HepG2 (cell line): ENCODE measurements around the gene RBBP8NL. TPM values are rescaled to one million over a fixed set of nuclear protein-coding genes. Genes with fewer than 3 reads are reported as not detected.

Source experiments
- ARID2 ChIP-seq: sonication (generic); formaldehyde crosslinking; IDR thresholded peaks from 2 replicates; pipeline ENCODE4 v1.8.1; 2022; ENCODE audit warnings: mild to moderate bottlenecking, missing genetic modification reagents, borderline replicate concordance
- BATF2 ChIP-seq: sonication (generic); formaldehyde crosslinking; IDR thresholded peaks from 2 replicates; pipeline ENCODE4 v1.8.0; 2022; ENCODE audit warnings: mild to moderate bottlenecking, missing genetic modification reagents, moderate library complexity
- HNRNPUL1 ChIP-seq: fragments of 200-400 bp; formaldehyde crosslinking; IDR thresholded peaks from 2 replicates; pipeline ENCODE4 v1.6.1; 2017; ENCODE audit warnings: low read depth, mild to moderate bottlenecking, low read length, moderate library complexity
- KLF15 ChIP-seq: sonication (generic); formaldehyde crosslinking; IDR thresholded peaks from 2 replicates; pipeline ENCODE4 v1.8.1; 2023; ENCODE audit warnings: borderline replicate concordance, mild to moderate bottlenecking, inconsistent platforms, missing genetic modification reagents, mixed read lengths
- MZF1 ChIP-seq: sonication (generic); formaldehyde crosslinking; IDR thresholded peaks from 2 replicates; pipeline ENCODE4 v1.8.1; 2023; ENCODE audit warnings: mild to moderate bottlenecking, missing genetic modification reagents, borderline replicate concordance
- NCOA2 ChIP-seq: sonication (generic); formaldehyde crosslinking; IDR thresholded peaks from 2 replicates; pipeline ENCODE4 v1.8.0; 2022; ENCODE audit warnings: inconsistent platforms
- PHB2 ChIP-seq: fragments of 450-650 bp; IDR thresholded peaks from 2 replicates; pipeline ENCODE4 v1.6.1; 2018; ENCODE audit not compliant: partially characterized antibody
- RARA ChIP-seq: IDR thresholded peaks from 2 replicates; pipeline ENCODE4 v1.6.1; 2016; ENCODE audit warnings: missing genetic modification reagents, missing compliant biosample characterization
- SAP130 ChIP-seq: IDR thresholded peaks from 2 replicates; pipeline ENCODE4 v1.6.1; 2016; ENCODE audit warnings: low read depth
- SRSF9 ChIP-seq: fragments of 200-400 bp; formaldehyde crosslinking; IDR thresholded peaks from 2 replicates; pipeline ENCODE4 v1.6.1; 2018; ENCODE audit warnings: borderline replicate concordance, mild to moderate bottlenecking, low read depth, low read length; ENCODE audit not compliant: insufficient read depth, poor library complexity, severe bottlenecking
- STAT5B ChIP-seq: sonication (generic); formaldehyde crosslinking; IDR thresholded peaks from 2 replicates; pipeline ENCODE4 v1.4.0; 2020; ENCODE audit warnings: missing genetic modification reagents
- THAP9 ChIP-seq: sonication (generic); formaldehyde crosslinking; IDR thresholded peaks from 2 replicates; pipeline ENCODE4; 2020; ENCODE audit warnings: missing genetic modification reagents, mild to moderate bottlenecking, borderline replicate concordance
- ZFYVE20 ChIP-seq: sonication (generic); formaldehyde crosslinking; IDR thresholded peaks from 2 replicates; pipeline ENCODE4 v1.8.0; 2023; ENCODE audit warnings: low read depth, mild to moderate bottlenecking, moderate library complexity, missing genetic modification reagents, borderline replicate concordance
- ZNF691 ChIP-seq: sonication (generic); formaldehyde crosslinking; IDR thresholded peaks from 2 replicates; pipeline ENCODE4 v1.4.0; 2020; ENCODE audit warnings: missing genetic modification reagents, low read depth, mild to moderate bottlenecking, borderline replicate concordance
- ZNF737 ChIP-seq: sonication (generic); formaldehyde crosslinking; IDR thresholded peaks from 2 replicates; pipeline ENCODE4 v1.5.0; 2020; ENCODE audit warnings: missing genetic modification reagents, mild to moderate bottlenecking, borderline replicate concordance
- ZNF816 ChIP-seq: sonication (generic); formaldehyde crosslinking; IDR thresholded peaks from 2 replicates; pipeline ENCODE4 v1.8.0; 2022; ENCODE audit warnings: missing genetic modification reagents, mild to moderate bottlenecking, borderline replicate concordance
- polyA plus RNA-seq, 8 experiments: library from polyadenylated mRNA; depleted of rRNA in 3 of 8; stranded (reverse) in 7 of 8; unstranded in 1 of 8; fragments of >200 nt; fragmentation: Illumina TruSeq in 4 of 8; extraction: Trizol in 4 of 8; gene quantifications; 2 replicates each; pipeline versions ENCODE4 v1.2.1 to v1.2.3, GENCODE V29; 2011 to 2016; ENCODE audit warnings: low read depth in 4 of 8, missing spikeins in 1 of 8, mixed read lengths in 1 of 8; ENCODE audit not compliant: insufficient read depth in 1 of 8
- total RNA-seq, 5 experiments: library from RNA; depleted of rRNA; stranded (reverse); fragments of >200 nt; fragmentation: Illumina TruSeq; extraction: Trizol; gene quantifications; 2 replicates each; pipeline ENCODE4 v1.2.3, GENCODE V29; 2016; ENCODE audit warnings: low read depth in 1 of 5
- TF ChIP-seq, protein P1 (sequence below): sonication (generic); formaldehyde crosslinking; IDR thresholded peaks from 2 replicates; pipeline ENCODE4 v1.8.1; 2022; ENCODE audit warnings: mild to moderate bottlenecking, missing genetic modification reagents
- TF ChIP-seq, protein P2 (sequence below): sonication (generic); formaldehyde crosslinking; IDR thresholded peaks from 2 replicates; pipeline ENCODE4 v1.8.1; 2023; ENCODE audit warnings: mild to moderate bottlenecking, missing genetic modification reagents, borderline replicate concordance
- TF ChIP-seq, protein P3 (sequence below): sonication (generic); formaldehyde crosslinking; IDR thresholded peaks from 2 replicates; pipeline ENCODE4 v1.4.0; 2020; ENCODE audit warnings: mild to moderate bottlenecking, missing genetic modification reagents, borderline replicate concordance

RBBP8NL gene
- total and polyA plus RNA-seq, 2 of the 13 experiments (the other 11 are each of a cell fraction or from before 2014, with no cell fraction given) = 0.69 to 0.86 TPM

DNA sequence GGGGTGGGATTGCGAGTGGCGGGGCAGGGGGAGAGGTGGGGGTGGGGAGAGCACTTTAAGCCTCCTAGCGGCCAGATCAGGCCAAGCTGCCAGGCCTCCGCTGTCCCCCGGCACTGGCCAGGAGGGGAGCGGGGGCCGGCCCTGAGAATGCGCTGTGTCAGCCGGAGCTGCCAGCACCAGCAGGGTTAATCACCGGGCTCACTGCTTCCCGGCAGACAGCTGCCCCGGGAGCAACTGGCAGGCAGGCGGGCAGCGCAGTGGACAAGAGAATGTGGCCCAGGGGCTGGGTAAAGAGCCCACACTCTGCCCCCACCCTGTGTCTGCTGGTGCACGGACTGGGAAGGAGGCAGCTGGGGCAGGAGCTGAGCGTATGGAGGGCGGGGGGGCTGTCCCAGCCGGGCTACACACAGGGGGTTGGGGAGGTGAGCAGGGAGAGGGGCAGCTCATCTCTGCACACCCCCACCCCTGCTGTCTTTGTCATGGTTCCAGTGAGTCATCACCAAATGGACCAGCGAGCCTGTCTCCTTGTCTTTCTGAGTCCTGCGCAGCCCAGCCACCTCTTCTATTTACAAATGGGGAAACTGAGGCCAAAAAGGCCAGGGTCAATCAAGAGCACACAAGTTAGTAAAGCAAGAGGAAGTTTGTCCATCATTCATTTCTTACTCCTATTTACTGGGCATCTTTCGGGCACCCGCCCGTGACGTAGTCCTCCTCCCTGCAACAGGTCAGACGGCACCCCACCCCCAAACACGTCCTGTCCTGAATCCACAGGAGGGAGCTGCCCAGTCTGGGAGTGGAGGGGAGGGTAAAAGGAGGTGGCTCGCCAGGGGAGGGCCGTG, 58.1 kb downstream of the RBBP8NL start (continued):
- TF ChIP-seq ZNF737 (CRISPR knock-in tag) (no peak), HNRNPUL1 (no peak), BATF2 (CRISPR knock-in tag) (no peak), ZNF691 (CRISPR knock-in tag) (peak; percentile 95), SAP130 (CRISPR knock-in tag) (peak; percentile 66), RARA (CRISPR knock-in tag) (no peak), THAP9 (CRISPR knock-in tag) (no peak), STAT5B (CRISPR knock-in tag) (no peak; the same call in 1 of the 2 replicates), ZFYVE20 (CRISPR knock-in tag) (0 out of 2 replicates have a peak, but pooled peaks have one; percentile 32), ZNF816 (CRISPR knock-in tag) (no peak), SRSF9 (no peak), PHB2 (no peak), MZF1 (CRISPR knock-in tag) (no peak), ARID2 (no peak), NCOA2 (CRISPR knock-in tag) (peak; percentile 44), KLF15 (CRISPR knock-in tag) (0 out of 2 replicates have a peak, but pooled peaks have one; percentile 2)
- TF ChIP-seq, protein P1, sequence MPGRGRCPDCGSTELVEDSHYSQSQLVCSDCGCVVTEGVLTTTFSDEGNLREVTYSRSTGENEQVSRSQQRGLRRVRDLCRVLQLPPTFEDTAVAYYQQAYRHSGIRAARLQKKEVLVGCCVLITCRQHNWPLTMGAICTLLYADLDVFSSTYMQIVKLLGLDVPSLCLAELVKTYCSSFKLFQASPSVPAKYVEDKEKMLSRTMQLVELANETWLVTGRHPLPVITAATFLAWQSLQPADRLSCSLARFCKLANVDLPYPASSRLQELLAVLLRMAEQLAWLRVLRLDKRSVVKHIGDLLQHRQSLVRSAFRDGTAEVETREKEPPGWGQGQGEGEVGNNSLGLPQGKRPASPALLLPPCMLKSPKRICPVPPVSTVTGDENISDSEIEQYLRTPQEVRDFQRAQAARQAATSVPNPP (CRISPR knock-in tag) = no peak
- TF ChIP-seq, protein P2, sequence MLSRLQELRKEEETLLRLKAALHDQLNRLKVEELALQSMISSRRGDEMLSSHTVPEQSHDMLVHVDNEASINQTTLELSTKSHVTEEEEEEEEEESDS (CRISPR knock-in tag) = no peak
- TF ChIP-seq, protein P3, sequence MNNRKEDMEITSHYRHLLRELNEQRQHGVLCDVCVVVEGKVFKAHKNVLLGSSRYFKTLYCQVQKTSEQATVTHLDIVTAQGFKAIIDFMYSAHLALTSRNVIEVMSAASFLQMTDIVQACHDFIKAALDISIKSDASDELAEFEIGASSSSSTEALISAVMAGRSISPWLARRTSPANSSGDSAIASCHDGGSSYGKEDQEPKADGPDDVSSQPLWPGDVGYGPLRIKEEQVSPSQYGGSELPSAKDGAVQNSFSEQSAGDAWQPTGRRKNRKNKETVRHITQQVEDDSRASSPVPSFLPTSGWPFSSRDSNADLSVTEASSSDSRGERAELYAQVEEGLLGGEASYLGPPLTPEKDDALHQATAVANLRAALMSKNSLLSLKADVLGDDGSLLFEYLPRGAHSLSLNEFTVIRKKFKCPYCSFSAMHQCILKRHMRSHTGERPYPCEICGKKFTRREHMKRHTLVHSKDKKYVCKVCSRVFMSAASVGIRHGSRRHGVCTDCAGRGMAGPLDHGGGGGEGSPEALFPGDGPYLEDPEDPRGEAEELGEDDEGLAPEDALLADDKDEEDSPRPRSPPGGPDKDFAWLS = peak; percentile 89
